GM21360 (cell line): ENCODE data around the gene APP.
"Not testable (repeated sequence)": the region's sequence is repeated elsewhere in the genome, so short reads cannot be mapped to it uniquely, and the experiment has no call there.

Source experiments
- ATAC-seq: cut with Tn5 transposase; IDR thresholded peaks from one replicate; pipeline ENCODE4 v1.9.1; 2021; ENCODE audit warnings: mild to moderate bottlenecking, moderate library complexity; ENCODE audit not compliant: unreplicated experiment

Gene APP

DNA sequence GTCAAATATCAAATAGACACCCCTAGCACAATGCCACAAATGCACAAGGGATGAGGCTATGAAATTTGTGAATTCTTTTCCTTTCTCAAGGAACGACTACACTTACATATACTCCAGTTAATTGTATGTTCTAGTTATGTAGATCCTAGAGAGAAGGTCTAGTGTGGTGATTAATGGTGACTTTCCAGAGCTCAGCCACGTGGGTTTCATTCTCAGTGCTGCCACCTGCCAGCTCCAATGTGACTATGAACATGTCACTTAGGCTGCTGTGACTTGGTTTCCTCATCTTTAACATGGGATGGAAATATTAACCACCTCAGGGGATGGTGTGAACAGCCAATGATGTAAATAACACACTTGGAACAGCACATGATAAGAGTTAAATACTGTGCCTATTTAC lies 138.3 kb downstream of the APP start:
- ATAC-seq, result no peak

DNA sequence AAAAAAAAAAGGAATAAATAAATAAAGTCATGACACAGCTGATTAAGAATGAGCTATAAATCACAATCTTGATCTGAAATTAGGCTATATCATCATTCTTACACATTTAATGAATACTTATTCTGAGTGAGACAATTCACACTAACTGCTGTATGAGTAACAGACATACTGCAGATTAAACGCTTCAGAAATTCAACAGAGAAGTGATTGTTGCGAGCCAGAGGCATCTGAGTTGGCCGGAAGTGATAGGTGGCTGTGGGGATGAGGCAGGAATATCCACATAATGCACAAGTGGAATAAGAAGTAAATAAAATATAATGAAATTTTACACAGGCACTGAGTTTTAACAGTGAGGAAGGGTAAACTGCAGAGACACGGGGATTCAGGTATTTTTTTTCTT lies 142.4 kb downstream of the APP start:
- no peak for ATAC-seq

DNA sequence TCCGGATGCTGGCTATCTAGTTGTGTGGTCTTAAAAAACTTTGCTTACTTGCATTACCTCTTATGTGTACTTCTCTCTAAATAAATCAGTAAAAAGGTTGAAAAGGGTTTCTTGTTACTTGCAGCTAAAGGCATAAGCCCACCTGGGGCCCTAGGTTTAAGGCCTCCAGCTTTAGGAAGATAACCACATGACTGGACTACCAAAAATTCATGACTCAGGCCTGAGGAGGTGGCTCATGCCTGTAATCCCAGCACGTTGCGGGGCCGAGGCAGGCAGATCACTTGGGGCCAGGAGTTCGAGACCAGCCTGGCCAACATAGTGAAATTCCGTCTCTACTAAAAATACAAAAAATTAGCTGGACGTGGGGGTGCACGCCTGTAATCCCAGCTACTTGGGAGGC lies 142.9 kb downstream of the APP start:
- ATAC-seq, result no peak

DNA sequence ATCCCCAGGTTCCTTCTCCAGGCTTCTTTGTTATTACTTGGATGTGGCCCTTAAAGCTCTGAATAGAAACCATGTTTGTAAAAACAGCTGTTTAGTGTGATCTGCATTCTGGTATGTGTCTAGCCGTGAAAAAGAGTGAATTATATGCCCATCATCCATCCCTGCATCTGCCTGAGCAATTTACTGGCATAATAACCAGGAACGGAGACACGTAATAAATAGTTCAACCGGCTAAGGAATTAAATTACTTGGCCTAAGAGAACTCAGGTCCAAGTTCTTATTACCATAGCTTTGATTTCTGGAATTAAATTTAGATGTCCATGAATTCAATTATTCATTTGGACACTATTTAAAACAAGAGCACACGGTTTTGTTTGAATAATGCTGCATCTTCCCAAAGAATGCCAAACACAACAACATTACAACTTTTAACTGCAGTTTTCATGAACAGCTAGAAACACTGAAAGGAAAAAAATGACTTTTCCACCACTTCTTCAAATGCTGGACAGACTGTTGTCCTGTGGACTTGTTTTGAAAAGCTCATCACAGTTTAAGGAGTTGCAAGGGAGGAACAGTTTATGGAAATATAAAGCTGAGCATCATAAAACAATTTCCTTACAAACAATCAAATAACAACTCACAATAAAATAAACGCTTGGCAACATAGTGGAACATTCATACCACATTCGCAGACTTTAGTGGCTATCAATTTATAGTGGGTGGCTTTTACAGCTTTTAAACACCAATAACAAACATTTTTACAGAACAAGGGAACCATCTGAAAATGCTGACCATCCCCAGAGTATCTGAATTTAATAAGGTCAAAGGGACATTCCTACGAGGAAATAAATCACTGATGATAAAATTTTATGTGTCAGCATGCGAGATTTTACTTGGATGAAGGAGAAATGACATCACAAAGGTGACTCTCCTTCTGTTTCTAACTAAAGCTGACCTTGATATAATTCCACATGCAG lies 144.7 kb downstream of the APP start:
- no peak for ATAC-seq

DNA sequence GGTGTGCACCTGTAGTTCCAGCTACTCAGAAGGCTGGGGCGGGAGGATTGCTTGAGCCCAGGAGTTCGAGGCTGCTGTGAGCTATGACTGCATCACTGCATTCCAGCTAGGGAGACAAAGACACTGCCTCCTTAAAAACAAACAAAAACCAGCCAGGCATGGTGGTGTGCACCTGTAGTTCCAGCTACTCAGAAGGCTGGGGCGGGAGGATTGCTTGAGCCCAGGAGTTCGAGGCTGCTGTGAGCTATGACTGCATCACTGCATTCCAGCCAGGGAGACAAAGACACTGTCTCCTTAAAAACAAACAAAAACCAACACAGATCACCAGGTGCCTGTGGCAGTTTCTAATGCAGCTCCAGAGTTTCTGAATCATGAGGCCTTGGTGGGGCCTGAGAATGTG lies 147.2 kb downstream of the APP start:
- not testable (repeated sequence) for ATAC-seq

DNA sequence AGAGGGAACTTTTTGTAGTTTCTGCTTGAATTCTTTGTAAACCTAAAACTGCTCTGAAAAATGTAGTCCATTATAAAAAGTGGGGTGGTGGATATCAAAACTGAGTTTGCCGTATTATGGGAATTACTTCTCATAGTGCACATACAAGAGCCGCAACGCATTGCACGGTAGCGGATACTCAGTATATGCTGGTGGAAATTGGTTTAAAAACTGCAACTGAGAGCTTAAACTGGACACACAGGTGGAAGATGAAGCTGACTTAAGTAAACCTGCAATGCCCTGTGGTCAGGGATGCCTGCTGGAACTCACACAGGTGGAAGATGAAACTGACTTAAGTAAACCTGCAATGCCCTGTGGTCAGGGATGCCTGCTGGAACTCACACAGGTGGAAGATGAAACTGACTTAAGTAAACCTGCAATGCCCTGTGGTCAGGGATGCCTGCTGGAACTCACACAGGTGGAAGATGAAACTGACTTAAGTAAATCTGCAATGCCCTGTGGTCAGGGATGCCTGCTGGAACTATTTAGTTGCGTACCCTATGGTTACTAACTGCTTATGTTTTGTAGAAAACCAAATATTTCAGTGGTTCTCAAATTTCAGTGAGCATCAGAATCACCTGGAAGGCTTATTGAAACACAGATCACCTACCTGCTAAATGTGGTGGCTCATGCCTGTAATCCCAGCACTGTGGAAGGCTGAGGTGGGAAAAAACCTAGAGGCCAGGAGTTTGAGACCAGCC lies 147.8 kb downstream of the APP start:
- not testable (repeated sequence) for ATAC-seq

DNA sequence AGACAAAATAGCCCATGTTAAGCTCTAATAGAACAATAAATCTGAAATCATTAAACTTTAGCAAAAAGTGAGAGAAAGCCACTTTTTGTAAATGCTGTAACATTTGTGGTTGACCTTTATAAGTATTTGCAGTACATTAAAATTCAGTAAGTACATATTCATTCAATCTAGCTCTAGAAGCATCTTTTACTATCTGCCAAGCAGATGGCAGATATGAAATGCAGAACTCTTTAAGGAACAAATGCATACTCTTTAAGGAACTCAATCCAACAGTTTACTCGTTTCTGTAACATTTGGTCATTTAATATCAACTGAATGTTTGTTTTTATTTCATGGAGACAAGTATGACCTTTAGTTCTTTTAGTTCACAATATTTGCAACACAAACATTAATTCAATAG lies 150.1 kb downstream of the APP start:
- no peak for ATAC-seq

DNA sequence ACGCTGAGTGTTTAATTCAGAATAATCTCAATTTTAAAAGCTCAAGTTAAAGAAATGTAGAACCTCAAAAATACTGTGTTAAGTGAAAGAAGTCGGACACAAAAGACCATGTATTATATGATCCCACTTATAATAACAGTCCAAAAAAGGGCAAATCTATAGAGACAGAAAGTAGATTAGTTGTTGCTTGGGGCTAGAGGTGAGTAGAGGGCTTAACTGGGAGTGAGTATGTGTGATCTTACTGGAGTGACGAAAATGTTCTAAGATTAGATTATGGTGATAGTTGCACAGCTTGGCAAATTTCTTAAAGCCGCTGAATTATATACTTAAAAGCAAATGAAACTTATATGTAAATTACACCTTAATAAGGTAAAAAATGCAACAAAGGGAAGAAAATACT lies 150.5 kb downstream of the APP start:
- no peak for ATAC-seq

DNA sequence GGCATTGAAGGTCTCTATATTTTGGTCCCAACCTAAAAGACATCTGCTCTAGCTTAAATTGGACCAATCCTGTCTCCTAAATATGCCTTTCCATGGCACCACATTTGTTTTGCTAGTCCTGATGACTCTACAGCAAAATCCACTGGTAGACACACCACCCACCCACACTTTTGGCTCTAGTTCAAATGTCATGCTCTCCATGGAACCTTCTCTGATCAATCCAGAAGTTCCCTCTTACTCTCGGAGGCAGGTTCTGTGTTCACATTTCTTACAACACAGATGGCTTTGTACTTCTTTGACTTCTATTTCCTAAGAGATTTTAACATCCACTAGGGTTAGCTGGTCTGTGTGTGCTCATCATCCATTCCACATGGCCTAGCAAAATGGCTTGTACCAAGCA lies 151.3 kb downstream of the APP start:
- ATAC-seq, result no peak

DNA sequence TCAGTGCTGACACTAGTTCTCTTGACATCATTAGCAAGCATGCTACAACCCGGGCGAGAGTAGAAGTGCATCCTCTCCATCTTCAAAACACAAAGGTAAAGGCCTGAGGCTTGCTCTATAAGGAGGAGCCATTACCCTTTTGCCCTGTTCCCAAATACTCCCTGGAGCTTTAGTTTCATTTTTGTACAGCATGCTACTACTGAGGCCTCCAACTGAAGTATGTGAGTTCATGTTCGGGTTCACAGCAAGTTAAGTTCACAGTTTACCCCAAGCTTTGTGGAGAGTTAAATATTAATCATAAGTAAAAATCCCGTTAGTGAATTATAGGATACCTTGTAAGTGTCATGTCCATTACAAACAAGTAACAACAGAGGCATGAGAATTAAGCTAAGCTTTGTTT lies 156.6 kb downstream of the APP start:
- no peak for ATAC-seq

DNA sequence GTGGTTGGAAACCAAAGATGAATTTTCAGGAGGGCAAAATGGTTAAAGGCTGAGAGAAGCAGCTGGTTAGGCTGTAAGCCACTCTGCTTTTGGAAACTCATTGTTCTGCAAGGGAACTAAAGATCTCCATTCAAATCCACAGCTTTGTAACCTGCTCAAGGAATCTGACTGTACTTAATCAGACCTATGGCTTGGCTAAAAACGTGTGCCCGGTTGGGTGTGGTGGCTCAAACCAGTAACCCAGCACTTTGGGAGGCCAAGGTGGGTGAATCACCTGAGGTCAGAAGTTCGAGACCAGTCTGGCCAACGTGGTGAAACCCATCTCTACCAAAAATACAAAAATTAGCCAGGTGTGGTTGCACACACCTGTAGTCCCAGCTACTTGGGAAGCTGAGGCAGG lies 158.1 kb downstream of the APP start:
- ATAC-seq, result not testable (repeated sequence)

DNA sequence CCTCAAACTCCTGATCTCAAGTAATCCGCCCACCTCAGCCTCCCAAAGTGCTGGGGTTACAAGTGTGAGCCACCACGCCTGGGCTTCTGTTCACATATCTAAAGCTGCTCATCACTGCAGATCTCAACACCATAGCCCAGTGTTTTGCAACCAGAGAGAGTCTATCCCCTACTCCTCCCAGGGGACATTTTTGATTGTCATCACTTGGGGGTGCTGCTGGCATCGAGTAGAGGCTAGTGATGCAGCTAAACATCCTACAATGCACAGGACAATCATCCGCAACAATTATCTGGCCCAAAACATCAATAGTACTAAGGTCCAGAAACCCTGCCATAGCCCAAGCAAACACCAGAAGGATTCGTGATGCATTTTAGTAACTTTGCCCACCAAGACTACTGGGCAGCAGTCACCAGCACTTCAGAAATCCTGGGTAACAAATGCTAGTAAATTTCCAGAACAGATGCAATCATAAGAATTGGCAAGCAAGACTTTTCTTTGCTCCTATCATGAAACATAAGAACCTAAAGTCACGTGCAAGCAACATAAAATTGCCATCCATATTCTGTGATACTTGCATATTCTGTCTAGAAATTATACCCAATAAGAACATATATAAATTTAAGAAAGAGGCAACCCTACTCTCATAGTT lies 159.2 kb downstream of the APP start:
- ATAC-seq, result no peak

DNA sequence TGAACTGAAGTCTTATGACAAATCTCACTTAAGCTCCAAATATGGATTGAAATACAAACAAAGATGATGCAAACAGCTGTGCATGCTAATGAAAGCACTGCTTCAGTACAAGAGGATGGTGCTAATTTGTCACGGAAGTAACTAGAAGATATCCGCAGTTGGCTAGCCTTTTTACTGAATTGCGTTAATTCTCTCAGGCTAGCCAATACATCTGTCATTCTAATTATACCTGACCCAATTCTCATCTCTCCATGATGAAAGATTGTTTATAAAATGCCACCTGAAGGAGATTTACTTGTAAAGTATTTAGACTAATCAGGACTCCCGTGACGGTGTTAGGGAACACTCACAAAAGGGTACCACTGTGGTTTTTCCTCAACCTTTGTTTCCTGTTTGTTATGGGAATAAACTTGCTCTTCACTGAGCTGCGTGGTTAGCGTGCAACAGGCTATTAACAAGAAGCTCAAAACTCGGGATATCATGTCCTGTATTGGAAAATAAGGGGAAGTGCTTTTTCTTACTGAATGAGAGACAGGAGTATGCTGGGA lies 162.5 kb downstream of the APP start:
- no peak for ATAC-seq

DNA sequence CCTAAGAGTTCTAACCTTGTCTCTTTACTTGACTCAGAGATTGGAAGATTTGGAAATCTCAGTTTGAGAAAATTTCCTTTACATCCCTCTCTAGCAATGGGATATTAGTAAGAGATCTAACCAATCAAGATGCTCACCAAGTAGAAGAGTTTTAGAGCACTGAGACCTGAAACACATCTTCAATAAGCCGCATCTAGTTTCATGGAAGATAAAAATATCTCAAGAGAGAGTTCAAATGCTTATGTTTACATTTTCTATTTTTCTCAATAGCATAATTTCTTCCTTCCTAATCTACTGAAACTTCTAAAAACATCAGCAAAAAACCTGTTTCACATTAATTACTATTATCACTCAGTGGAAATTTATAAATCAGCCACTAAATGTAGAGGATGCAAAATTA lies 165.1 kb downstream of the APP start:
- ATAC-seq, result no peak

DNA sequence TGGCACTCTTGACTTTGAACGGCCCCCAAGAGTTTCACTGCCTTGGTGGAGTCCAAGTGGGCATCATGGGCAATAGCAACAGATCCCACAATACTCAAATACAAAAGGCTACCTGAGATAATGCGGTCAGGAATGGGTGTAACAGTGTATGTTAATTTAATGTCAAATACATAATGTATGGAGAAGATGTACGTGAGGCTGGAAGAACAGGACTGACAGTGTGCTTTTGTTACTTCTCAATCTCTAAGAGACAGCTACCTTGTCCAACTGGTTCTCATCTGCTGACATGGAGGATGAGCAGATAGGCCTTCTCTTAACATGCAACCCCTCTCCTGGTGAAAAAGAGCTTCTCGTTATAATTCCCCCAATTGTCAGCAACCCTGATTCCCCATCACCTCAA lies 167.2 kb downstream of the APP start:
- ATAC-seq, result no peak

DNA sequence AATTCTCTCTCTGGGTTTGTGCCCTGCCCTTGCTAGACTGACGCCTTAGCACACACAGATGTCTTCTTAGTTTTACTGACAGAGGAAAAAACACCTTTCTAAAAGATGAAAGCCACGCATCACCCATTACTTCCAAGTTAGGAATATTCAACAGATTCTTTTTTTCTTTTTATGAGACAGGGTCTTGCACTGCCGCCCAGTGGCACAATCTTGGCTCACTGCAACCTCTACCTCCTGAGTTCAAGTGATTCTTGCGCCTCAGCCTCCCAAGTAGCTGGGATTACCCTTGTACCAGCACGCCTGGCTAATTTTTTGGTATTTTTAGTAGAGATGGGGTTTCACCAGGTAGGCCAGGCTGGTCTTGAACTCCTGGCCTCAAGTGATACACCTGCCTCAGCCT lies 169.2 kb downstream of the APP start:
- ATAC-seq, result no peak

DNA sequence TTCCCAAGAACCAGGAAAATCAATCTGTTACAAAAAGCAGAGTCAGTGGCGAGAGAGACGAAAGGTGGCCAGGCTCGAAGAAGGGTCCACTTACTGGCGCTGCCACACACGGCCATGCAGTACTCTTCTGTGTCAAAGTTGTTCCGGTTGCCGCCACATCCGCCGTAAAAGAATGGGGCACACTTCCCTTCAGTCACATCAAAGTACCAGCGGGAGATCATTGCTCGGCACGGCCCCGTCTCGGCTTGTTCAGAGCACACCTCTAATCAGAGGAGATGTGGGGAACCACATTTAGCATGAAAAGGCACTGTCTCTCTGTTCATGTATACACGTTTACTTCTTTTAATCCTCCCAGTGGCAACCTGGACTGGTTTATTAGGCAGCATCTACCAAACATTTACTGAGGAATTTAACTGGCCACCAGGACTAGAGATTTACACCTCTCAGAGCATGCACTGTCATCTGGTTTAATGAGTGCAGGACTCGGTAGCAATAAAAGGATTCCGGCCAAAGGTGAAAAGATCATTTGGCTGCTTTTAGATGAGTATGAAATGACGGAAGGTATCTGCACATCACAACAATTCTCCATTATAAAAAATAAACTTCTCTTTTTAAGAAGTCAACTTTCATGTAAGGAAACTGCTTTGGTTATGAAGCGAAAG lies 170.5 kb downstream of the APP start:
- ATAC-seq, result no peak

DNA sequence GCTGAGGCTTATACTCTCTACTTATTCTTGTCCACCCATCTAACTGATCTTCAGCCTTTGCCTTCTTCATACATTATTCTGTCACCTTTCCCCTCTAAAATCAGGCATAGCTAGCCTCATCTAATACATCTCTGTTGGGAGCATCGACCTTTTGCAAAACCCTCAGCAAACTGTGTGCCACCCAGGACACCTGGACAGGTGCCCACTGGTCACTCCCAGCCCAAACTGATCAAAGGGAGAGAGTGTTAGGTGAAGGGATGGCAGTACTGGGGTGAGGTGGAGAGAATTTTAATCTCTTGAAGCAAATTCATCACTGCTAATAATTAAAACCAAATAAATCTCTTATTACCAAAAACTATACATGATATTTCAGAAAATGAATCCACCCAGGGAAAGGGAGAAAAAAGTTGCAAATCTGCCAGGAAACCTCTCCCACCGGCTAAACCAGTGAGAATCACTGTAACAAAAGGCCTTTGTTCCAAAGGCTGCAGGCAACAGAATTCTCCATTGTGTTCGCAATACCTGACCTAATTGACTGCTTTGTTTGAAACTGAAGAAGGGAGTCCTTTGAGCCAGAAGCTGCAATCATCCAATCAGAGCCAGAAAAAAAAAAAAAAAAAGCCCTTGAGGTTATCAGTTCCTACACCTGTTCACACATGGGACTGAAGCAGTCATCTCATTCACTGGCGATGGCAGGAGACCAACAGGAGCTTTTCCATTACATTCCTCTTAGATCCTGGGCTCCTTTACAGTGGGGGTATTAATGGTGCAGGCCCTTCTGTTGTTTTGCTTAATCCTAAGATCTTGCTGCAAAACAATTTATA lies 172.6 kb downstream of the APP start:
- no peak for ATAC-seq

DNA sequence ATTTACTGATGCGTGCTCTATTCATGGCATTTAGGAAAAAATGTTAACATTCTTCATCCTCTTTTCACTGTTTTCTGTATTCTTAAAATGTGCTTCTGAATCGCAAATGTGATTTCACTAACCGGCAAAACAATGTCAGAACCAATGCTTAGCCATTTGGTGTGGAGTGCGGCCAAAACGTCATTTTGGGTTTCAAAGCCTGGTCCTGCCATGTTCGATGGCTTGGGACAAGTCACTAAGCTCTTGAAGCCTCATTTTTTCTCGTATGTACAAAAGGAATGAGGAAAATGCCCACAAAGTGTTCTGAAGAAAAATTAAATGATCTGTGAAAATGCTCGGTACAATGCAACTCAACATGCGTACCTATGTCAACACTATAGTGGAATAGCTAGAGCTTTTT lies 175.3 kb downstream of the APP start:
- no peak for ATAC-seq

DNA sequence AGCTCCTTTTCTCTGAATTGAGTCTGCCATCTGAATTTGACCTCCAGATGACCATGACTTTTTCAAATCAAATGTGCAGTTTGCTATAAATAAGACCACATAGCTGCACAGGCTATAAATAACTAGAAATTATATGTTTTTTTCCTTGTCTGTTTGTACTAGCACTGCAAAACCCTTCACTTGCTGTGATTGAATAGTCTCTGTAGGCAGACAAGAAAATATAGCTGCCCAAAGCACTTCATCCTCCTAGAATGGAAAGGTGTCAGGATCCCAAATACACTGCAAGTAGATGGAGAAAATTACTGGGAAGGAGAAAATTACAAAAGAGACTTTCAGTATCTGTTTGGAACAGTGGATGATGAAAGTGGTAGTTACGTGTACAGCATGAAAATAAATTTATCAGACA lies 175.8 kb downstream of the APP start:
- ATAC-seq, result no peak
